Measurements from ENCODE around the gene ATG3.
"Not testable (repeated sequence)": the region's sequence is repeated elsewhere in the genome, so short reads cannot be mapped to it uniquely, and the experiment has no call there.

Gene ATG3

GRCh38 chr3:112498914-112499711, 62.6 kb downstream of the ATG3 start, which contains the start of gene BTLA:
TSS of gene BTLA (minus strand) at chr3:112499472. CDS start at chr3:112499358, 114 bp downstream.
- DNase-seq (ENCODE audit: low read depth in 2 of 2): no peak

- DNase-seq (ENCODE audit: low read depth in 2 of 2): no peak
Observed at GRCh38 chr3:112497897-112498548, 63.7 kb downstream of the ATG3 start.

GRCh38 chr3:112496366-112497067, 65.2 kb downstream of the ATG3 start:
- DNase-seq (ENCODE audit: low read depth in 2 of 2): no peak

GRCh38 chr3:112494448-112494767, 67.4 kb downstream of the ATG3 start:
- not testable (repeated sequence) for DNase-seq (ENCODE audit: low read depth in 2 of 2)

GRCh38 chr3:112492124-112492523, 69.6 kb downstream of the ATG3 start:
- DNase-seq (ENCODE audit: low read depth in 2 of 2): no peak

- no peak for DNase-seq (ENCODE audit: low read depth in 2 of 2)
Observed at GRCh38 chr3:112491373-112491772, 70.4 kb downstream of the ATG3 start.

GRCh38 chr3:112489674-112490479, 71.9 kb downstream of the ATG3 start:
- DNase-seq (ENCODE audit: low read depth in 2 of 2): no peak

GRCh38 chr3:112486811-112487505, 74.8 kb downstream of the ATG3 start:
- no peak for DNase-seq (ENCODE audit: low read depth in 2 of 2)

GRCh38 chr3:112484352-112484751, 77.4 kb downstream of the ATG3 start:
- no peak for DNase-seq (ENCODE audit: low read depth in 2 of 2)

- no peak for DNase-seq (ENCODE audit: low read depth in 2 of 2)
Observed at GRCh38 chr3:112482675-112483074, 79.1 kb downstream of the ATG3 start.
